Skin epidermis (tissue), 12 donors: Measurements from ENCODE around the gene RFX4.

Experiments used
- H3K27ac ChIP-seq, 21 experiments: fragments of 200-600 bp; sonication (generic) in 11 of 21; one replicate each; pipeline ENCODE4 v1.5.0; 2020; ENCODE audit warnings: mild to moderate bottlenecking in 3 of 21, inconsistent platforms in 2 of 21, moderate library complexity in 2 of 21
- H3K4me3 ChIP-seq, 7 experiments: fragments of 200-600 bp; sonication (generic) in 2 of 7; one replicate each; pipeline ENCODE4 v1.5.0; 2020; ENCODE audit warnings: inconsistent platforms in 2 of 7, mild to moderate bottlenecking in 2 of 7, moderate library complexity in 1 of 7

The RFX4 gene

GRCh38 chr12:106774808-106775524 is 192.2 kb downstream of the RFX4 start:
- peak overlapping the region; percentile 2 to 98 (median 93) for H3K27ac ChIP-seq
- peak overlapping the region; percentile 72 to 94 (median 83) for H3K4me3 ChIP-seq

- Histone ChIP-seq H3K27ac (no peak overlapping the region), H3K4me3 (no peak overlapping the region)
Measured at GRCh38 chr12:106776897-106777296, 194.1 kb downstream of the RFX4 start.

GRCh38 chr12:106780010-106780631 is 197.3 kb downstream of the RFX4 start:
- peak overlapping the region in 1 of 21 experiments; percentile 17 for H3K27ac ChIP-seq

GRCh38 chr12:106782619-106783018 is 199.8 kb downstream of the RFX4 start:
- Histone ChIP-seq H3K27ac (peak overlapping the region in 1 of 21 experiments; percentile 27), H3K4me3 (no peak overlapping the region)

More at GRCh38 chr12:106780010-106780631, 197.3 kb downstream of the RFX4 start:
- H3K4me3 ChIP-seq = no peak overlapping the region

GRCh38 chr12:106783515-106783914 is 200.7 kb downstream of the RFX4 start:
- Histone ChIP-seq H3K27ac (peak overlapping the region in 1 of 21 experiments; percentile 15), H3K4me3 (no peak overlapping the region)

GRCh38 chr12:106790020-106790419 is 207.2 kb downstream of the RFX4 start:
- no peak overlapping the region for H3K4me3 ChIP-seq
- no peak overlapping the region for H3K27ac ChIP-seq

- Histone ChIP-seq H3K4me3 (no peak overlapping the region), H3K27ac (no peak overlapping the region)
Measured at GRCh38 chr12:106791531-106791930, 208.7 kb downstream of the RFX4 start.

GRCh38 chr12:106794369-106794768 is 211.6 kb downstream of the RFX4 start:
- Histone ChIP-seq H3K4me3 (no peak overlapping the region), H3K27ac (no peak overlapping the region)

GRCh38 chr12:106801167-106801708 is 218.4 kb downstream of the RFX4 start:
- Histone ChIP-seq H3K4me3 (no peak overlapping the region), H3K27ac (no peak overlapping the region)

GRCh38 chr12:106801830-106802533 is 219.2 kb downstream of the RFX4 start:
- Histone ChIP-seq H3K4me3 (no peak overlapping the region), H3K27ac (no peak overlapping the region)

GRCh38 chr12:106804668-106805067 is 221.9 kb downstream of the RFX4 start:
- H3K27ac ChIP-seq = no peak overlapping the region

More at GRCh38 chr12:106804668-106805067, 221.9 kb downstream of the RFX4 start:
- no peak overlapping the region for H3K4me3 ChIP-seq
